Brain microvascular endothelial cell (primary cell): ENCODE results near the gene RAB8A.

Experiments
- DNase-seq: peaks from one replicate; pipeline ENCODE4 v3.0.0-alpha.2; 2020
- H3K27ac ChIP-seq: fragments of 250-450 bp; sonication (Bioruptor Pico); 2 replicates; pipeline ENCODE4 v1.5.1; 2020; ENCODE audit warnings: mild to moderate bottlenecking, moderate library complexity
- H3K27me3 ChIP-seq: fragments of 250-450 bp; sonication (Bioruptor Pico); replicated peaks from 2 replicates; pipeline ENCODE4 v1.5.1; 2020; ENCODE audit warnings: mild to moderate bottlenecking
- H3K36me3 ChIP-seq: fragments of 250-450 bp; sonication (Bioruptor Pico); replicated peaks from 2 replicates; pipeline ENCODE4 v1.5.1; 2020; ENCODE audit warnings: mild to moderate bottlenecking
- H3K4me3 ChIP-seq: 2 replicates; pipeline ENCODE4 v1.5.1; 2011; ENCODE audit warnings: low read depth, mild to moderate bottlenecking, control low read depth, low read length, moderate library complexity
- in situ Hi-C: cut with HindIII; loops from 2 replicates; pipeline ENCODE4 v1.10.0; 2017; ENCODE audit warnings: low sequenced_read_pairs, low pct_ligation_motif_present
- TF ChIP-seq, protein P1 (sequence below): IDR thresholded peaks from 2 replicates; pipeline ENCODE4 v1.5.1; 2011; ENCODE audit warnings: low read depth, mild to moderate bottlenecking, moderate library complexity, low read length, control low read depth, inconsistent platforms; ENCODE audit errors: missing control alignments

The RAB8A gene

DNA sequence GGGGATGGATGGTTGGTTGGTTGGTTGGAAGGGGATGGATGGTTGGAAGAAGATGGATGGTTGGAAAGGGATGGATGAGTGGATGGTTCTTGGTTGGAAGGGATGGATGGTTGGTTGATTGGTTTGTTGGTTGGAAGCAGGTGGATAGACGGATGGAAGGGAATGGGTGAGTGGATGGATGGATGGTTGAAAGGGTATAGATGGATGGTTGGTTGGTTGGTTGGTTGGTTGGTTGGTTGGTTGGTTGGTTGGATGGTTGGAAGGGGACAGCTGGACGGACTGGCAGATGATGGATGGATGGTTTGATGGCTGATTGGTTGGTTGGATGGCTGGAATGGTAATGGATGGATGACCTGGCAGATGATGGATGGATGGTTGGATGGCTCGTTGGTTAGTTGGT is 20.0 kb downstream of the RAB8A start:
- TF ChIP-seq, protein P1, sequence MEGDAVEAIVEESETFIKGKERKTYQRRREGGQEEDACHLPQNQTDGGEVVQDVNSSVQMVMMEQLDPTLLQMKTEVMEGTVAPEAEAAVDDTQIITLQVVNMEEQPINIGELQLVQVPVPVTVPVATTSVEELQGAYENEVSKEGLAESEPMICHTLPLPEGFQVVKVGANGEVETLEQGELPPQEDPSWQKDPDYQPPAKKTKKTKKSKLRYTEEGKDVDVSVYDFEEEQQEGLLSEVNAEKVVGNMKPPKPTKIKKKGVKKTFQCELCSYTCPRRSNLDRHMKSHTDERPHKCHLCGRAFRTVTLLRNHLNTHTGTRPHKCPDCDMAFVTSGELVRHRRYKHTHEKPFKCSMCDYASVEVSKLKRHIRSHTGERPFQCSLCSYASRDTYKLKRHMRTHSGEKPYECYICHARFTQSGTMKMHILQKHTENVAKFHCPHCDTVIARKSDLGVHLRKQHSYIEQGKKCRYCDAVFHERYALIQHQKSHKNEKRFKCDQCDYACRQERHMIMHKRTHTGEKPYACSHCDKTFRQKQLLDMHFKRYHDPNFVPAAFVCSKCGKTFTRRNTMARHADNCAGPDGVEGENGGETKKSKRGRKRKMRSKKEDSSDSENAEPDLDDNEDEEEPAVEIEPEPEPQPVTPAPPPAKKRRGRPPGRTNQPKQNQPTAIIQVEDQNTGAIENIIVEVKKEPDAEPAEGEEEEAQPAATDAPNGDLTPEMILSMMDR = no peak
- Histone ChIP-seq H3K27ac (no peak overlapping the region), H3K4me3 (no peak overlapping the region), H3K27me3 (no peaks in the 10 kb centered on the region), H3K36me3 (peaks cover 49% of the 10 kb centered on the region)
- in situ Hi-C loops = no loop called here
- DNase-seq = no peak

DNA sequence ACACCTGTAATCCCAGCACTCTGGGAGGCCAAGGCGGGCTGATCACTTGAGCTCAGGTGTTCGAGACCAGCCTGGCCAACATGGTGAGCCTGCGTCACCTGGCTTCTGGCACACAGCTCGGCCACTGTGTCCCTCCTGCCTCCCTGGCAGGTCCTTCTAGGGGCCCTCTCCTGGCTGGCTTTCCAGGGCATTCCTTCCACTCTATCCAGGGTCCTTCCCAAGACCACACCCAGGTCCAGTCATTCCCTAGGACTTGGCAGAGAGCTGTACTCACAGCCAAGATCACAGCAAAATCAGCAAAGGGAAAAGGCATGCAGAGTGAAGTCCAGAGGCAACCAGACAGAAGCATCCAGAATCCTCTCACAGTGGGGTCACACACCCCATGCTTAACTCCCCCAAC is 22.1 kb downstream of the RAB8A start:
- no peaks in the 10 kb centered on the region for H3K27me3 ChIP-seq
- in situ Hi-C loops = no loop called here
- TF ChIP-seq, protein P1 = no peak
- no peak for DNase-seq
- H3K36me3 ChIP-seq = peaks cover 38% of the 10 kb centered on the region
- no peak overlapping the region for H3K27ac ChIP-seq
- no peak overlapping the region for H3K4me3 ChIP-seq

DNA sequence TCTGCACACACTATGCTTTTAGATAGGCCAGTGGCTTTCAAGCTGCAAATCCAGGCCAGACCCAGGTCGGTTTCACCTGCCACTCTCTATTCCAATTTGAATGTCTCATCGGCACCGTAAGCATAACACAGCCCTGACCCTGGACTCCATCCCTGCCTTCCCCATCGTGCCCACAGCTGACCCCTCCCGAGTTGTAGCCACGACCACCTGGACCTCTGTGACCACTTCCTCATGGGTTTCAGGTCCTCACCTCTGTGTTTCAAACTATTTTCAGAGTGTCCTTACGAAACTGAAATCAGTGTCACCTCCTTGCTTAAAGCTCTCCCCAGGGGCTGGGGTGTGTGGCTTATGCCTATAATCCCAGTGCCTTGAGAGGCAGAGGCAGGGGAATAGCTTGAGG is 22.8 kb downstream of the RAB8A start:
- in situ Hi-C loops = no loop called here
- Histone ChIP-seq H3K4me3 (no peak overlapping the region), H3K36me3 (peaks cover 32% of the 10 kb centered on the region), H3K27me3 (no peaks in the 10 kb centered on the region), H3K27ac (no peak overlapping the region)
- TF ChIP-seq, protein P1 = no peak
- no peak for DNase-seq

DNA sequence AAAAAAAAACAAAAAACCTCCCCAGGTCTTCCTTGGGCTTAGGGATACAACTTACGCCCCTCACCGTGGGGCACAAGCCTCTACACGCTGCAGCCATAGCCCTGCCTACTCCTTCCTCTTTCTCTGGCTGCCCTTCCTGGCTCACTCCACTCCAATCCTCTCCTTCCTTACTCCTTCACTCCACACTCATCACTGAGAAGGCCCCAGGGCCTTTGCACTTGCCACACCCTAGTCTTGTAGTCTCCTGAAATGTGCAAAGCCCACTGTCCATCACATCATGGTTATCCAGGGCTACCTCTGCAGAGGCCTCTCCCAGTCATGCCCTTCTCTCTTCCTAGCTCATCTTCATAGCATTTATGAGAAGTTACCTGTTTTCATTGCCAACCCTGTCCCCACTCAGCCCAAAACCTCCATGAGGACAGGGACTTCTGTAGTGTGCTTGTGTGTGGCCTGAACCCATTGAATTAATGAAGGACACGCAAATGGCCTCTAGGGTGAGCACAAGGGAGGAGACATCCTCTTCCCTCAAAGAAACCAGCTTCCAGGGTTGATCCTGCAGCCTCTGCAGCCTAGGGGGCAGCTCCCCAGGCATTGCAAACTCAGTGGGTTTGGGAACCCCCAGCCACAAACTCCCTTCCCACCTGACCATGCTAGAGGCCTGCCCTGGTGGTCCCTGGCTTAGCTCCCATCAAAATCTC is 23.9 kb downstream of the RAB8A start:
- Histone ChIP-seq H3K4me3 (no peak overlapping the region), H3K36me3 (peaks cover 23% of the 10 kb centered on the region), H3K27me3 (no peaks in the 10 kb centered on the region), H3K27ac (no peak overlapping the region)
- TF ChIP-seq, protein P1 = no peak
- no peak for DNase-seq
- in situ Hi-C loops = no loop called here

DNA sequence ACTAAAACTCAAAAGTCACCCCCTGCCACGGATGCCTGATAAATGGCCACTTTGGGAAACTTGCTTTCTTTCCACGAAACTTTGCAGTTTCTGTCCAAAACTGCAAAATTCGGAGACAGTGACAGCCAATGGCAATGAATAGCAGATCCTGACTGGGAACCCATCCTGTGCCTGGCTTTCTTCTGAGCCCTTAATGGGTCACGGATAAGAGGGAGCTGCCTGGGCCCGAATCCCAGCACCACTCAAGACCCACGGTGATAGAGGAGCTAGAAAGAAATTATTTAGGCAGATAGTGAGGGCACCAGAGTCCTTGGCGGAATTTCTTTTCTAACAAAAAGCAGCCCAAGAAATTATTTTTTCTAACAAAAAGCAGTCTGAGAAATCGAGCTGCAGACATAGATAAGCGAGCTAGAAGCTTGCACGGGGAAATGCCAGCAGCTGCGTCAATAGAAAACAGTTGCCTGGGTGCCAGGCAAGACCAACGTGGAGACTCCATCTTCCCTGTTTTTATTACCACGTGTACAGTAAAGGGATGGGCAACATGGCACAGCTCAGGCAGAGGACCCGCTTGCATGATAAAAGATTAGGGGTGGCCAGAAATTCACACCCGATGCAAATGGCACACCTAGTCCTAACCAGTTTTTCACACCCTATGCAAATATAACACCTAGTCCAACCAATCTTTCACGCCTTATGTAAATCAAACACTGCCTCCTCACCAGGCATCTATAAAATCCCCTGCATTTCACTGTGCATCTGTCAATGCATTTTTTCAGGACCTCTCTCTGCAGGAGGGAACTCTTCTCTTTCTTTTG is 24.7 kb downstream of the RAB8A start:
- DNase-seq = no peak
- TF ChIP-seq, protein P1 = no peak
- in situ Hi-C loops = no loop called here
- Histone ChIP-seq H3K27ac (no peak overlapping the region), H3K4me3 (no peak overlapping the region), H3K36me3 (peaks cover 23% of the 10 kb centered on the region), H3K27me3 (no peaks in the 10 kb centered on the region)

DNA sequence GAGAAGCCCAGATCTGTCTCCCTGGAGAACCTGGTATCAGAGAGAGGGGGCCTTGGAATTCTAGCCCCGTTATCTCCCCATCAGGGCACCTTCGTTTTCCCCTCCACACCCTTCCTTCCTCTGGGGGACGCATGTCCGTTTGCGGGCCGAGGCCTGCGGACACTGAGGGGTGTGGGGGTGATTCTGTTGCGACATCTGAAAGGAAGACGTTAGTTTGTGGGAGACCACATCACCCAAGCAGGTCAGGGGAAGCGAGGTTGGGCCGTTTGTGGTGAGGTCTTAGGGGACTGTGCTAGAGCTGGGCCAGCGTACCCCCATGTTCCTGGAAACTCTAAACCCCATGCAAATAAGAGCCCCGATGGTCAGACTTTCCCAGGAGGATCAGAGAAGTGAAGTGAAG is 28.1 kb downstream of the RAB8A start:
- H3K36me3 ChIP-seq = no peaks in the 10 kb centered on the region
- TF ChIP-seq, protein P1 = no peak
- no peak overlapping the region for H3K27ac ChIP-seq
- no peak overlapping the region for H3K4me3 ChIP-seq
- H3K27me3 ChIP-seq = no peaks in the 10 kb centered on the region
- in situ Hi-C loops = no loop called here
- no peak for DNase-seq
